Panc1 (cell line): Measurements from ENCODE around the gene NFAM1. TPM values are rescaled to one million over a fixed set of nuclear protein-coding genes. Genes with fewer than 3 reads are reported as not detected.

Experiments used
- ATAC-seq: fragments of 200-7000 bp; cut with Tn5 transposase; 2 replicates; pipeline ENCODE4 v1.9.1; 2020; ENCODE audit warnings: mild to moderate bottlenecking, moderate library complexity
- BruUV-seq: library from RNA; stranded (reverse); fragments of 400-500 nt; replicated peaks from 2 replicates; lab custom pipeline; 2021; lab: Mats Ljungman, UMichigan
- CTCF ChIA-PET: fragments of 300-600 bp; sonication (Branson Sonifier 250); formaldehyde crosslinking; loops from one replicate; lab custom pipeline; 2022; ENCODE audit warnings: antibody characterized with exemption; lab: Charles Lee
- POLR2A ChIA-PET: fragments of 300-600 bp; sonication (Branson Sonifier 250); formaldehyde crosslinking; loops from one replicate; lab custom pipeline; 2022; ENCODE audit warnings: antibody characterized with exemption; lab: Charles Lee
- DNase-seq: peaks from one replicate; pipeline ENCODE4 v3.0.0-alpha.2; 2010; ENCODE audit warnings: low read depth, low spot score
- H3K27ac ChIP-seq: 2 replicates; pipeline ENCODE4 v1.5.1; 2011; ENCODE audit warnings: mild to moderate bottlenecking, low read length, inconsistent platforms
- H3K27me3 ChIP-seq: fragments of 200-500 bp; sonication (Bioruptor generic); 2 replicates; pipeline ENCODE4 v1.6.0; 2014; ENCODE audit warnings: low read length, inconsistent platforms; ENCODE audit not compliant: control insufficient read depth, insufficient read depth
- H3K36me3 ChIP-seq: fragments of 200-500 bp; sonication (Bioruptor generic); 2 replicates; pipeline ENCODE4 v1.5.1; 2014; ENCODE audit warnings: inconsistent platforms, mild to moderate bottlenecking, low read length, moderate library complexity; ENCODE audit not compliant: control insufficient read depth, insufficient read depth
- H3K4me1 ChIP-seq: 2 replicates; pipeline ENCODE4 v1.5.1; 2011; ENCODE audit warnings: inconsistent platforms, mild to moderate bottlenecking, low read length, moderate library complexity; ENCODE audit not compliant: control insufficient read depth, insufficient read depth
- H3K4me3 ChIP-seq, 2 experiments: 2 replicates each; pipeline ENCODE4 v1.5.1; 2011 to 2012; ENCODE audit warnings: low read depth in 2 of 2, low read length in 2 of 2, mild to moderate bottlenecking in 2 of 2, inconsistent platforms in 1 of 2, moderate library complexity in 1 of 2
- H3K9me3 ChIP-seq: fragments of 200-500 bp; sonication (Bioruptor generic); 2 replicates; pipeline ENCODE4 v1.5.1; 2014; ENCODE audit warnings: low read depth, mild to moderate bottlenecking, inconsistent platforms, low read length, moderate library complexity; ENCODE audit not compliant: control insufficient read depth, insufficient read depth
- CTCF ChIP-seq: fragments of 450-650 bp; IDR thresholded peaks from 2 replicates; pipeline ENCODE4 v1.5.1; 2017; ENCODE audit warnings: mild to moderate bottlenecking
- POLR2AphosphoS5 ChIP-seq: IDR thresholded peaks from 2 replicates; pipeline ENCODE4 v1.6.1; 2012; ENCODE audit warnings: mild to moderate bottlenecking, low read depth, low read length, moderate library complexity
- REST ChIP-seq, 2 experiments: IDR thresholded peaks; 2 replicates each; pipeline ENCODE4 v1.6.1; 2011 to 2012; ENCODE audit warnings: low read depth in 2 of 2, control low read depth in 1 of 2, low read length in 1 of 2, mild to moderate bottlenecking in 1 of 2, moderate library complexity in 1 of 2; ENCODE audit not compliant: insufficient read depth in 1 of 2
- SIN3A ChIP-seq: IDR thresholded peaks from 2 replicates; pipeline ENCODE4 v1.6.1; 2012; ENCODE audit warnings: low read depth, mild to moderate bottlenecking, low read length, moderate library complexity, borderline replicate concordance; ENCODE audit not compliant: insufficient read depth
- TCF7L2 ChIP-seq: IDR thresholded peaks from 2 replicates; pipeline ENCODE4 v1.6.1; 2011; ENCODE audit warnings: mild to moderate bottlenecking, low read depth, low read length, inconsistent platforms
- in situ Hi-C: cut with HindIII; loops from 2 replicates; pipeline ENCODE4 v1.10.0; 2016; ENCODE audit warnings: low sequenced_read_pairs, low pct_unique_long_range_greater_than_20kb
- intact Hi-C: fragments of 100-400 bp; cut with micrococcal nuclease; formaldehyde crosslinking; loops from one replicate; pipeline ENCODE4 v1.10.0; 2022; ENCODE audit not compliant: unreplicated experiment
- total RNA-seq: library from RNA; stranded (reverse); gene quantifications from one replicate; pipeline ENCODE4 v1.2.1, GENCODE V29; 2021; ENCODE audit not compliant: unreplicated experiment

NFAM1 gene
- total RNA-seq, 1 experiment from 2014 or later: 0.41 TPM

GRCh38 chr22:42367980-42368378 lies 64.2 kb downstream of the NFAM1 start:
- Histone ChIP-seq H3K36me3 (no peaks in the 10 kb centered on the region; the same call in 1 of the 2 replicates), H3K4me3 (peak overlapping the region; percentile 60 to 62), H3K27me3 (no peaks in the 10 kb centered on the region), H3K27ac (peak overlapping the region; percentile 29; the same call in 1 of the 2 replicates), H3K4me1 (peaks cover 23% of the 10 kb centered on the region), H3K9me3 (no peaks in the 10 kb centered on the region)
- DNase-seq (no peak), ATAC-seq (peak; percentile 3; the same call in 1 of the 2 replicates)
- POLR2A ChIA-PET: no interaction called here
- BruUV-seq: no TSS peak
- CTCF ChIA-PET: no interaction called here
- no peak for TF ChIP-seq REST (IDR thresholded peaks at IDR 0.05; ENCODE audit: insufficient read depth in 1 of 2, low read depth in 2 of 2, low read length in 1 of 2)
- no peak for TF ChIP-seq TCF7L2
- intact Hi-C loops: no loop called here
- in situ Hi-C loops: no loop called here

GRCh38 chr22:42366806-42367581 lies 65.2 kb downstream of the NFAM1 start:
- Histone ChIP-seq H3K36me3 (no peaks in the 10 kb centered on the region; the same call in 1 of the 2 replicates), H3K9me3 (no peaks in the 10 kb centered on the region), H3K27me3 (no peaks in the 10 kb centered on the region), H3K4me3 (no peak overlapping the region), H3K4me1 (peaks cover 23% of the 10 kb centered on the region), H3K27ac (no peak overlapping the region)
- ATAC-seq (no peak), DNase-seq (no peak)
- intact Hi-C loops: no loop called here
- CTCF ChIA-PET: no interaction called here
- TF ChIP-seq CTCF (no peak), SIN3A (no peak), REST (IDR thresholded peaks at IDR 0.05; ENCODE audit: insufficient read depth in 1 of 2, low read depth in 2 of 2, low read length in 1 of 2) (no peak), TCF7L2 (no peak), POLR2AphosphoS5 (no peak)
- in situ Hi-C loops: no loop called here
- no TSS peak for BruUV-seq
- POLR2A ChIA-PET: no interaction called here
